GM12878 (cell line): ENCODE data around the gene TMEM94.

ENCODE experiments used
- CEBPZ ChIP-seq: fragments of 150-350 bp; IDR thresholded peaks from 2 replicates; pipeline ENCODE4 v1.6.1; 2016; ENCODE audit warnings: low read depth, low read length
- CREB1 ChIP-seq: IDR thresholded peaks from 2 replicates; pipeline ENCODE4 v1.6.1; 2012; ENCODE audit warnings: low read depth, mild to moderate bottlenecking, inconsistent platforms
- CTCF ChIP-seq, 3 experiments: IDR thresholded peaks in 2 of 3; conservative IDR thresholded peaks in 1 of 3; 2 replicates each; pipeline ENCODE4 v1.5.1; 2011; ENCODE audit warnings: low read depth in 3 of 3, low read length in 3 of 3, mild to moderate bottlenecking in 3 of 3, control low read depth in 2 of 3, moderate library complexity in 2 of 3, inconsistent platforms in 1 of 3, mixed read lengths in 1 of 3; ENCODE audit not compliant: control insufficient read depth in 2 of 3, insufficient read depth in 1 of 3; ENCODE audit errors: extremely low read depth in 1 of 3
- JUND ChIP-seq: IDR thresholded peaks from 2 replicates; pipeline ENCODE4 v1.6.1; 2012; ENCODE audit warnings: low read depth, mild to moderate bottlenecking, low read length, improper control_type of control experiment, moderate library complexity
- POLR2AphosphoS2 ChIP-seq: IDR thresholded peaks from 2 replicates; pipeline ENCODE4 v1.6.1; 2011; ENCODE audit warnings: low read depth, mild to moderate bottlenecking, low read length, improper control_type of control experiment, moderate library complexity
- POLR2AphosphoS5 ChIP-seq: IDR thresholded peaks from 2 replicates; pipeline ENCODE4 v1.6.1; 2011; ENCODE audit warnings: mild to moderate bottlenecking, low read length, inconsistent platforms
- RUNX3 ChIP-seq: IDR thresholded peaks from 2 replicates; pipeline ENCODE4 v1.6.1; 2012; ENCODE audit warnings: low read length, inconsistent platforms
- SIN3A ChIP-seq: IDR thresholded peaks from 2 replicates; pipeline ENCODE4 v1.6.1; 2012; ENCODE audit warnings: low read depth, low read length, improper control_type of control experiment
- SMARCA5 ChIP-seq: fragments of 450-650 bp; IDR thresholded peaks from 2 replicates; pipeline ENCODE4 v1.6.1; 2017; ENCODE audit warnings: mild to moderate bottlenecking
- ZNF592 ChIP-seq: fragments of 450-650 bp; IDR thresholded peaks from 2 replicates; pipeline ENCODE4 v1.6.1; 2017; ENCODE audit warnings: mild to moderate bottlenecking, moderate library complexity
- TF ChIP-seq, protein P1 (sequence below): fragments of 450-650 bp; IDR thresholded peaks from 2 replicates; pipeline ENCODE4 v1.6.1; 2018; ENCODE audit warnings: borderline replicate concordance, mild to moderate bottlenecking; ENCODE audit not compliant: partially characterized antibody

DNA sequence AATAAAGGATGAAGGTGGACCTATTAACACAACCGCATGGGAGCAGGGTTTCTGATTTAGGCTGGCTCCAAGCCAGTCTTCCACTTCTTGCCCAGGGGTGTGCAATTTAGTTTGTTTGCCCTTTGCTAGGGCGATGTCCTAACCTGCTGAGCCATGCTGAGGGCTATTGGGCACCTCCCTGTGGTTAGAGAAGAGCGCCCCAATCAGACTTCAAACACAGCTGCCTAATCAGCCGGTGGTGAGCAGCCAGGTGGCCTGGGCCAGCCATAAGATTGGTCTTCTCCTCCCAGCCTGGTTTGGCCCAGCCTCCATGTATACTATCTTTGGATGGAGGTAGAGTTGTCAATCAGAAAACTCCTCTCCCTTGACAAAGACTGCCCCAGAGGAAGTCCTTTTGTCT lies 15.7 kb downstream of the TMEM94 start:
- no peak for TF ChIP-seq CTCF (IDR thresholded peaks at IDR 0.05 in 2 of 3, conservative IDR thresholded peaks at IDR 0.05 in 1 of 3; ENCODE audit: control insufficient read depth in 2 of 3, extremely low read depth in 1 of 3, insufficient read depth in 1 of 3, low read depth in 3 of 3, low read length in 3 of 3)
- no peak for TF ChIP-seq SIN3A
- TF ChIP-seq, protein P1, sequence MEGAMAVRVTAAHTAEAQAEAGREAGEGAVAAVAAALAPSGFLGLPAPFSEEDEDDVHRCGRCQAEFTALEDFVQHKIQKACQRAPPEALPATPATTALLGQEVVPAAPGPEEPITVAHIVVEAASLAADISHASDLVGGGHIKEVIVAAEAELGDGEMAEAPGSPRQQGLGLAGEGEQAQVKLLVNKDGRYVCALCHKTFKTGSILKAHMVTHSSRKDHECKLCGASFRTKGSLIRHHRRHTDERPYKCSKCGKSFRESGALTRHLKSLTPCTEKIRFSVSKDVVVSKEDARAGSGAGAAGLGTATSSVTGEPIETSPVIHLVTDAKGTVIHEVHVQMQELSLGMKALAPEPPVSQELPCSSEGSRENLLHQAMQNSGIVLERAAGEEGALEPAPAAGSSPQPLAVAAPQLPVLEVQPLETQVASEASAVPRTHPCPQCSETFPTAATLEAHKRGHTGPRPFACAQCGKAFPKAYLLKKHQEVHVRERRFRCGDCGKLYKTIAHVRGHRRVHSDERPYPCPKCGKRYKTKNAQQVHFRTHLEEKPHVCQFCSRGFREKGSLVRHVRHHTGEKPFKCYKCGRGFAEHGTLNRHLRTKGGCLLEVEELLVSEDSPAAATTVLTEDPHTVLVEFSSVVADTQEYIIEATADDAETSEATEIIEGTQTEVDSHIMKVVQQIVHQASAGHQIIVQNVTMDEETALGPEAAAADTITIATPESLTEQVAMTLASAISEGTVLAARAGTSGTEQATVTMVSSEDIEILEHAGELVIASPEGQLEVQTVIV: no peak
- TF ChIP-seq CREB1: no peak
- no peak for TF ChIP-seq POLR2AphosphoS5
- TF ChIP-seq POLR2AphosphoS2: no peak
- no peak for TF ChIP-seq SMARCA5
- TF ChIP-seq RUNX3: no peak
- no peak for TF ChIP-seq CEBPZ
- no peak for TF ChIP-seq ZNF592
- no peak for TF ChIP-seq JUND
